Urinary bladder (tissue), 4 donors: ENCODE data around the gene STAC. TPM values are rescaled to one million over a fixed set of nuclear protein-coding genes. Genes with fewer than 3 reads are reported as not detected.
"Not testable (repeated sequence)": the region's sequence is repeated elsewhere in the genome, so short reads cannot be mapped to it uniquely, and the experiment has no call there.

Experiments used
- DNase-seq: peaks from one replicate; pipeline ENCODE4 v3.0.0-alpha.2; 2015; ENCODE audit errors: extremely low spot score
- H3K27ac ChIP-seq: one replicate; pipeline ENCODE4 v1.5.1; 2013; ENCODE audit warnings: low read depth, mild to moderate bottlenecking, moderate library complexity
- H3K36me3 ChIP-seq: one replicate; pipeline ENCODE4 v1.6.1; 2013; ENCODE audit warnings: mild to moderate bottlenecking, moderate library complexity; ENCODE audit not compliant: insufficient read depth
- H3K4me1 ChIP-seq: one replicate; pipeline ENCODE4 v1.6.1; 2013; ENCODE audit warnings: mild to moderate bottlenecking, moderate library complexity; ENCODE audit not compliant: insufficient read depth
- H3K4me3 ChIP-seq: one replicate; pipeline ENCODE4 v1.5.1; 2013; ENCODE audit warnings: low read depth, low read length
- WGBS: extraction: QIAGEN DNeasy Blood & Tissue Kit; methylation state at CpG from one replicate; pipeline ENCODE4 v1.1.7; 2013; 5-methylcytosine and 5-hydroxymethylcytosine counted together
- polyA plus RNA-seq: library from polyadenylated mRNA; stranded (reverse); fragments of 200-250 nt; gene quantifications from one replicate; pipeline ENCODE4 v1.2.3, GENCODE V29; 2013
- total RNA-seq: library from RNA; depleted of rRNA; stranded (reverse); fragments of >200 nt; gene quantifications from one replicate; pipeline ENCODE4 v1.2.3, GENCODE V29; 2014
- donor health status: healthy with polysubstance abuse.
- donor health status: healthy.

Gene STAC
- total and polyA plus RNA-seq, 2 donors = 1.5 to 8.9 TPM

DNA sequence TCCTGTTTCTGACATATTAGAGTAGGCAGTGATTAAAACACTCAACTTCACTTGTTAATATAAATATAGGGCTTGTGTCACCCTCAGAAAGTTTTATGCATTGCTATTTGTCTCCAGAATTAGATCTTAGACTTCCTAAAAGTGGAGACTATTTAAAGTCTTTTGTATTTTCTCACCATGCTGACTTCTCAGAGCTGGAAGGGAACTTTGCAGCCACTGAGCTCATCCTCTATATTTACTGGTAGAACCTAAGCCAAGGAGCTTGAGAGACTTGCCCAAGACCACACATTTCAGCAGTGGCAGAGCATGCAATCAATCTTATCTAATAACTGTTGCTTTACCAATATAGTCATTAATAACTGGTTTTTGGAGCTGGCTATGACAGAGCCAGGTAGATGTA lies 53.2 kb downstream of the STAC start:
- Histone ChIP-seq H3K36me3 (no peaks in the 10 kb centered on the region), H3K27ac (no peak overlapping the region), H3K4me1 (no peaks in the 10 kb centered on the region), H3K4me3 (no peak overlapping the region)
- no peak for DNase-seq

DNA sequence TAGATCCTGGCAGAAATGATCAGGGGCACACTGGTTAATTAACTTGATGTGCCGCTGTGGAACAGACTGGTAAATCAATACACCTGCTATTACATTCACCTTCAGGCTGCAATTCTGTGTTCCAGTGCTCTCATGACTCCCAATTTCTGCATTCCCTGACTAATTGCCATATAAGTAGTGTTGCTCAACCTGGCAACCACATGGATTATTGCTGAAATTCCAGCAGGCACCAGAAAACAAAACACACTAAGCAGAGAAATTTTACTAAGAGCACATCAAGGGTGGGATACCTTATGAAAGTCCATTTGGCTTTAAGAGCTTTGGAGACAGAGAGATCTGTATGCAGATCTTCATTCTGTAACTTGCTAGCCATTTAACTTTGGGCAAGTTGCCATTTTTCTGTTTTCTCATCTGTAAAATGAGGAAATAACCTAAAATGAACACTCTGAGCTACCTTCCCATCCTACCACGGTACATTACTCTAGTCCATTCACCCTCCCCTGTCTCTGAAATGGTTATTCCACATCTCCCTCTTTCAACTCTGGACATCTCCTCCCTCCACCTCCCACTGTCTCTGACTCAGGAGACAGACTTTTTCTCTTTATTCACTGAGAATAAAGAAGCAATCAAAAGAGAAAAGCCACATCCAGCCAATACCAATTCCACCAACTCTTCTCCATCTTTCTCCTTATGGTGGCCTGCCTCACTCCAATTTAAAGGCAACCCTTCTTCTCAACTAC lies 54.6 kb downstream of the STAC start:
- H3K27ac ChIP-seq = no peak overlapping the region
- WGBS = 89% methylated on average over 2 of the region's 2 CpGs
- no peak overlapping the region for H3K4me3 ChIP-seq
- DNase-seq = no peak
- no peaks in the 10 kb centered on the region for H3K36me3 ChIP-seq
- no peaks in the 10 kb centered on the region for H3K4me1 ChIP-seq

DNA sequence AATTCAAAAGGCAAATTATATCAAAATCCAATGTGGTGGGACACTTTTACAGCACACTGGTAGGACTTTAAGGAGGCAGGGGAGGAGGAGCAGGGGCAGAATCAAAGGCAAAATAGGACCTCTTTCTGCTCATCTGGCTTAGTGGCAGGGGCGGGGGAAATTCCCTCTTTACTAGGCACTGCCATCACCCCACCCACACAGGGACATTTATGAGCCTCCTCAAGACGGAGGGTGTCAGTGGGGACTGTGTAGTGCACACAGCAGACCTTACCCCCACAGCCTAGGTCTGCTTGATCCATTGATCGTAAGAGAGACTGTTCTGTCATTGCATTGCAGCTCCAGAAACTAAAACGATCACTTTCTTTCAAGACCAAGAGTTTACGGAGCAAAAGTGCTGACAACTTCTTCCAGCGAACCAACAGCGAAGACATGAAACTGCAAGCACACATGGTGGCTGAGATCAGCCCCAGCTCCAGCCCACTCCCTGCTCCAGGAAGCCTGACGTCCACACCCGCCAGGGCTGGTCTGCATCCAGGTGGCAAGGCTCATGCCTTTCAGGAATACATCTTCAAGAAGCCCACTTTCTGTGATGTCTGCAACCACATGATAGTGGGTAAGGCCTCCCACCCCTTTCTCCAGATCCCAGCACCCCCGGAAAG lies 62.9 kb downstream of the STAC start:
- no peak overlapping the region for H3K27ac ChIP-seq
- H3K4me1 ChIP-seq = no peaks in the 10 kb centered on the region
- H3K36me3 ChIP-seq = no peaks in the 10 kb centered on the region
- no peak for DNase-seq
- 76% methylated on average over 10 of the region's 10 CpGs for WGBS
- no peak overlapping the region for H3K4me3 ChIP-seq

DNA sequence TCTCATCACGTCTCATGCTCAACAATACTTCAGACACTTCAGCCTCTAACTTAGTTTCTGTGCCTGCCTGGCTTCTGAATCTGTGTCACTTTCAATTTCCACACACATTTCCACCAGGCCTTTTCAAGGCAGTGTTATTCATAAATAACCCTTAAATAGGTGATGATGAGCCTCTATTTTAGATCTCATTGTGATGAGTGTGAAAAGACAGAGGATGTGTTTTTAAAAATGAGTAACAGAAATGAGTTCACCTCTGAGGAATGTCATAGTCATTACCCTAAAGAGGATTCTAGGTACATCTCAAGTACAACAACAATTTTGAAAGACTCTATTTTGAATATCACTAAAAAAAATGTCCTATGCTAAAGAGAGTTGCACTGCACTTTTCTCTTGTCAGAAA lies 64.6 kb downstream of the STAC start:
- Histone ChIP-seq H3K4me1 (no peaks in the 10 kb centered on the region), H3K27ac (no peak overlapping the region), H3K36me3 (no peaks in the 10 kb centered on the region), H3K4me3 (no peak overlapping the region)
- DNase-seq = no peak
- WGBS = 88% methylated on average over 1 of the region's 1 CpG

DNA sequence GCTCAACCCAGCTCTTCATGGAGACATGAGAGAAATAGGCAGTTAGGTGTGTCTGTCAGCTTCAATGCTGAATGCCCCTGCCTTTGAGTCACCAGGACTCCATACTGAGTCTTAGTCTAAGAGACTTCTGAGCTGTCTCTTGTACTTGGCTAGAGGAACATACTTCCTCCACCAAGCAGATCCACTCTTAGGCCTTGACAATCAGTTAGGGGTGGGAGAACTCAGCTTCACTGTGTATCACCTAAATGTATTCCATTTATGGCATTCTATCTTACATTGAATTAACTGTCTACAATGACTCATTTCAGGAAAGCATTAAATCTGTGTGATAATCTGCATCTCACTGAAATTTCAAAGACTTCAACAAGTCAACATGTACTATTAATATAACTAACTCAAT lies 66.0 kb downstream of the STAC start:
- Histone ChIP-seq H3K27ac (no peak overlapping the region), H3K36me3 (no peaks in the 10 kb centered on the region)
- no peak for DNase-seq

DNA sequence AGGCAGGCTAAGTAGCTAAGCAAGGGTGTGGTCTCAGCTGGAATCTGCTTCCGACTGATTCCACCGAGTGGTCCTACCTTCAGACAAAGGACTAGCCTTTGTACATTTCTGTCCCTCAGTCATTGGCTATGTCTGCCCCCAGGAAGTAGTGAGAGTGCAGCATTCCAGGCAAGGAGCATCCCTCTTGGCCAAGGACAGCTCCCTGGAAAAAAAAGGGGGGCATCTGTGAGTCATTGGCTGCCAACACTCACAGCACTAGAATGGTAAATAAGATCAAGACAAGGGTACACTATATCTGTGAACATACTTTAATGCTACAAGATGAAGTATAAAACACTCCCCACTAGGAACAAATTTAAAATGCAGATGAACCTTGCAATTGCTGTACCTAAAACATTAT lies 66.8 kb downstream of the STAC start:
- DNase-seq = no peak

More for the DNA sequence above, 66.0 kb downstream of the STAC start:
- H3K4me1 ChIP-seq = no peaks in the 10 kb centered on the region
- H3K4me3 ChIP-seq = no peak overlapping the region

DNA sequence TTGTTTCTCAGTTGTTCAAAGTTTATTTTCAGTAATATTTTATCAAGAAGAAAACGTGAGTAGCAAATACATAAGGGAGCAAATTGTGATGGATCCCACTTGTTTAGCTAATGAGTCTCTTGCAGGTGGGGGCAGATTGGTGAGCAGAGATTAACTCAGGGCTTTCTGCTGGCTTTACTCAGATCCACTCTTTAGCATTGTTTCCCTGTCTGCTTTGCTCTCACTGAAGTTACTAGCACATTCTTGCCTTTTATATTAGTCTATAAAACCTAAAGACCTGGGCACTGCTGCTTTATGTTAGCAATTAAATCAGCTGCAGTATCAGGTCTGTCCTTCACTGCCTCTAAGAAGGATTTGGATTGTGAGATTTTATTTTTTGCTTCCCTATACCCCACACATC lies 71.5 kb downstream of the STAC start:
- Histone ChIP-seq H3K27ac (no peak overlapping the region), H3K4me1 (no peaks in the 10 kb centered on the region), H3K4me3 (no peak overlapping the region), H3K36me3 (no peaks in the 10 kb centered on the region)
- 15% methylated on average over 1 of the region's 1 CpG for WGBS
- no peak for DNase-seq

More for the DNA sequence above, 66.8 kb downstream of the STAC start:
- Histone ChIP-seq H3K27ac (no peak overlapping the region), H3K4me3 (no peak overlapping the region), H3K4me1 (no peaks in the 10 kb centered on the region), H3K36me3 (no peaks in the 10 kb centered on the region)
- 23% methylated on average over 2 of the region's 2 CpGs for WGBS

DNA sequence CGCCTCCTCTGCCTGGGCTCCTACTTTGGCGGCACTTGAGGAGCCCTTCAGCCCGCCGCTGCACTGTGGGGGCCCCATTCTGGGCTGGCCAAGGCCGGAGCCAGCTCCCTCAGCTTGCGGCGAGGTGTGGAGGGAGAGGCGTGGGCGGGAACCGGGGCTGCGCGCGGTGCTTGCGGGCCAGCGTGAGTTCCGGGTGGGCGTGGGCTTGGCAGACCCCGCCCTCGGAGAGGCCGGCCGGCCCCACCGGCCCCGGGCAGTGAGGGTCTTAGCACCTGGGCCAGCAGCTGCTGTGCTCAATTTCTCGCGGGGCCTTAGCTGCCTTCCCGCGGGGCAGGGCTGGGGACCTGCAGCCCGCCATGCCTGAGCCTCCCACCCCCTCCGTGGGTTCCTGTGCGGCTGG lies 72.9 kb downstream of the STAC start:
- not testable (repeated sequence) for DNase-seq, H3K4me1 ChIP-seq, H3K4me3 ChIP-seq, H3K27ac ChIP-seq, H3K36me3 ChIP-seq
- 97% methylated on average over 30 of the region's 30 CpGs for WGBS

DNA sequence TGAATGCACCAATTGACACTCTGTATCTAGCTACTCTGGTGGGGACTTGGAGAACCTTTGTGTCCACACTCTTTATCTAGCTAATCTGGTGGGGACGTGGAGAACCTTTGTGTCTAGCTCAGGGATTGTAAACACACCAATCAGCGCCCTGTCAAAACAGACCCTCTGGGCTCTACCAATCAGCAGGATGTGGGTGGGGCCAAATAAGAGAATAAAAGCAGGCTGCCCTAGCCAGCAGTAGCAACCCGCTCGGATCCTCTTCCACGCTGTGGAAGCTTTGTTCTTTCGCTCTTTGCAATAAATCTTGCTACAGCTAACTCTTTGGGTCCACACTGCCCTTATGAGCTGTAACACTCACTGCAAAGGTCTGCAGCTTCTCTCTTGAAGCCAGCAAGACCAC lies 73.6 kb downstream of the STAC start:
- not testable (repeated sequence) for H3K4me3 ChIP-seq, H3K4me1 ChIP-seq, DNase-seq, H3K27ac ChIP-seq, H3K36me3 ChIP-seq
- 91% methylated on average over 6 of the region's 6 CpGs for WGBS

DNA sequence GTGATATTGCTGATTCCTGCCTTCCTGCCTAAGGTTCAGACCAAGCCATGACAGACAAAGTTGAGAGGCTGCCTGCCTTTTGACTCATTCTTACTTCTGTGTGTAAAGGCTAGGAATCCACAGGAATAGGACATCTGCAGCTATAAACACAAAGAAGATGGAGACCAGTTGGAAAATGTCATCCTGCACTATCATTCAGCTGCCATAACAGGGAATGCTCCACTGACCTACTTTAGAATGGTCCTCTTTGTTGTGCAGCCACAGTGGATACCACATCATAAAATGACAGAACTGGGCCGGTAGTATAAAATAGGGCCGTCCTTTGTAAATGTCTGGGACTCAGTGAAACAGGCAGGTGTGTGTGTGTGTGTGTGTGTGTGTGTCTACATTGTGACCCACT lies 75.1 kb downstream of the STAC start:
- Histone ChIP-seq H3K4me1 (no peaks in the 10 kb centered on the region), H3K4me3 (no peak overlapping the region), H3K27ac (no peak overlapping the region), H3K36me3 (no peaks in the 10 kb centered on the region)
- no peak for DNase-seq
- 58% methylated on average over 2 of the region's 2 CpGs for whole genome bisulfite sequencing

DNA sequence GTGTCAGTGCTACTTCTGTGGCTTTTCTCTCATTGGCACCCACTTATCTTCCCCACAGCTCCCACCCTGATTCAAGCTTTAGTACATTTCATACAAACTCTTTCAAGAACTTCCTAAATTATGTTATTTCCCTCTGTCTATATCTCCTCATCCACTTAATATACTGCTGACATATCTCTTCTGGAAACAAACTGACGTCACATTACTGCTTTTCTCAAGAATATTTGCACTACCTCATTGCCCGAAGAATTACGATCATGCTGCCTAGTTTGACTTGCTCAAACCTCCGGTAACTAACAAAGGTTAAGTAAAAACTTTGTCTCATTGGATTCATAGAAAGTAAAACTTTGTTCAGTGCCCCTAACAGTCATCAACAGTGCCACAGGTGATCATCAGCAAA lies 76.5 kb downstream of the STAC start:
- no peak for DNase-seq
- no peaks in the 10 kb centered on the region for H3K36me3 ChIP-seq
- 80% methylated on average over 4 of the region's 4 CpGs for WGBS
- H3K4me3 ChIP-seq = no peak overlapping the region
- no peak overlapping the region for H3K27ac ChIP-seq
- no peaks in the 10 kb centered on the region for H3K4me1 ChIP-seq

DNA sequence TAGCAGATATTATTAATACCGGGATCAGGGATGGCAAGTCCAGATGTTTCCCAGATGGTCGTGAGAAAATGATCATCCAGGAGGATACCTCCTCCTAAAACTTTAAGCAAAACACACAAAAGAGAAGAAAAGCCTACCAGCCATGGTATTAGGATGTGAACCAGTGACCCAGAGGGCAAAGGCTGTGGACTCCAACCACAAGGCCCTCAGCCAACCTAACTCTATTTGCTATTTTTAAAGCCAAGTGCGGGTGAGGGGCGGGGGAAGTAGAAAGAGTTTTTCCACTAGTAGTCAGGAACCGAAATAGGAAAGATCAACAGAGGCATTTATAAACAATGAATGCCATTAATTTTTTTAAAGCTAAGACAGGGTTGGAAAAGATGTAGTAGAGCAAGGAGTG lies 77.4 kb downstream of the STAC start:
- H3K27ac ChIP-seq = no peak overlapping the region
- no peak overlapping the region for H3K4me3 ChIP-seq
- no peaks in the 10 kb centered on the region for H3K36me3 ChIP-seq
- no peak for DNase-seq
- no peaks in the 10 kb centered on the region for H3K4me1 ChIP-seq
- WGBS = 60% methylated on average over 5 of the region's 5 CpGs

DNA sequence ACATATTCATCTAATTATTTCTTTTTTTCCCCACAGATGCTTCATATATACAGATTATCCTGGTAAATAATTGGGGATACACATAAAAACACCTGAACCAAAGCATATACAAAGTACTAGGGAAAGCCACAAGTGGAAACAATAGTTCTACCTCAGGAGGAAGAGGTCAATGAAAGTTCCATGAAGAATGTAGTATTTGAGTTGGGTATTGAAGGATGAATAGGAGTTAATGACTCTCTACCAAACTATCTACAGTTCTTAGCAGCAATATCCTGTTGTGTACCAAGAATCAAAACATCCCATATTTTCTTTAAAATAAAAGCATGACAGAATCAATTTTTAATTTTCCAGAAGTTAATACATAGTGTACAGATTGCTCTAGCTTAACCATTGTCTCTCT lies 78.9 kb downstream of the STAC start:
- H3K4me3 ChIP-seq = no peak overlapping the region
- H3K36me3 ChIP-seq = no peaks in the 10 kb centered on the region
- no peak for DNase-seq
- H3K27ac ChIP-seq = no peak overlapping the region
- H3K4me1 ChIP-seq = no peaks in the 10 kb centered on the region

DNA sequence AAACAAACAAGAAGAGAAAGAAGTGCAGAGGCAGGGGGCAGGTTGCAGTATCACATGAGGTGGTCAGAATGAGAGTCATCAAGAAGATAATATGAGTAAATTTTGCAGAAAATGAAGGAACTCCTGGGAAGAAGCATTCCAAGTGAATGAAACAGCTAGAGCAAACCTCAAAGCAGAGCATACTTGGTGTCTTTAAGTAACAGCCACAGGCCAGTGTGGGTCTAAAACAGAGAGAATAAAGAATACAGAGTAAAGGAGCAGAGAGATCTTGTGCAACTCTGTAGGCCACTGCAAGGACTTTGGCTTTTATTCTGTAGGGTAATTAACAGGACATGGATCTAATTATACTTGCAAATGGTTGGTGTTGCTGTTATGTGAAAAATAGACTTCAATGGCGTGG lies 81.3 kb downstream of the STAC start:
- Histone ChIP-seq H3K4me1 (no peaks in the 10 kb centered on the region), H3K36me3 (no peaks in the 10 kb centered on the region), H3K4me3 (no peak overlapping the region), H3K27ac (no peak overlapping the region)
- no peak for DNase-seq
- 92% methylated on average over 1 of the region's 1 CpG for WGBS
